HepG2 (cell line): ENCODE results near the gene CSMD2.

Experiments
- PBX3 ChIP-seq: sonication (generic); formaldehyde crosslinking; IDR thresholded peaks from 2 replicates; pipeline ENCODE4 v1.8.1; 2023; ENCODE audit warnings: missing genetic modification reagents, inconsistent platforms, borderline replicate concordance
- YY1 ChIP-seq: IDR thresholded peaks from 2 replicates; pipeline ENCODE4 v1.6.1; 2011; ENCODE audit warnings: low read length, low read depth, moderate library complexity, mild to moderate bottlenecking; ENCODE audit not compliant: insufficient read depth, insufficient replicate concordance
- ZNF317 ChIP-seq: sonication (generic); formaldehyde crosslinking; IDR thresholded peaks from 2 replicates; pipeline ENCODE4 v1.5.0; 2020; ENCODE audit warnings: mild to moderate bottlenecking, missing genetic modification reagents

- TF ChIP-seq ZNF317 (no peak), PBX3 (CRISPR knock-in tag) (no peak), YY1 (no peak)
Observed at GRCh38 chr1:33886496-33886895, 278.5 kb downstream of the CSMD2 start.
